Calu3 (cell line): ENCODE results near the gene ABCA6. TPM values are rescaled to one million over a fixed set of nuclear protein-coding genes. Genes with fewer than 3 reads are reported as not detected.

ENCODE experiments used
- BruUV-seq: library from RNA; stranded (reverse); fragments of 400-500 nt; replicated peaks from 2 replicates; lab custom pipeline; 2021; lab: Mats Ljungman, UMichigan
- CTCF ChIA-PET: fragments of 300-600 bp; sonication (Branson Sonifier 250); formaldehyde crosslinking; loops from one replicate; lab custom pipeline; 2022; ENCODE audit warnings: antibody characterized with exemption; lab: Charles Lee
- DNase-seq: peaks from one replicate; pipeline ENCODE4 v3.0.0; 2022
- H3K27ac Mint-ChIP-seq: one replicate; pipeline ENCODE4 v1.8.0; 2022; ENCODE audit warnings: mixed read lengths; ENCODE audit not compliant: unreplicated experiment
- H3K27me3 Mint-ChIP-seq: one replicate; pipeline ENCODE4 v1.8.0; 2022; ENCODE audit warnings: mixed read lengths; ENCODE audit not compliant: unreplicated experiment
- H3K36me3 Mint-ChIP-seq: one replicate; pipeline ENCODE4 v1.8.0; 2022; ENCODE audit warnings: mild to moderate bottlenecking, moderate library complexity, mixed read lengths; ENCODE audit not compliant: insufficient read depth, unreplicated experiment
- H3K4me1 Mint-ChIP-seq: one replicate; pipeline ENCODE4 v1.8.0; 2022; ENCODE audit warnings: mild to moderate bottlenecking, low read depth, mixed read lengths; ENCODE audit not compliant: unreplicated experiment
- H3K4me3 Mint-ChIP-seq: one replicate; pipeline ENCODE4 v1.8.0; 2022; ENCODE audit warnings: mild to moderate bottlenecking, low read depth, moderate library complexity, mixed read lengths; ENCODE audit not compliant: unreplicated experiment
- H3K9me3 Mint-ChIP-seq: one replicate; pipeline ENCODE4 v1.8.0; 2022; ENCODE audit warnings: low read depth, mixed read lengths; ENCODE audit not compliant: unreplicated experiment
- CTCF ChIP-seq: fragments of 200-600 bp; IDR thresholded peaks from one replicate; pipeline ENCODE4 v1.8.0; 2022; ENCODE audit warnings: antibody characterized with exemption; ENCODE audit not compliant: unreplicated experiment
- intact Hi-C: fragments of 100-400 bp; cut with micrococcal nuclease; formaldehyde crosslinking; loops from one replicate; pipeline ENCODE4 v1.10.0; 2022; ENCODE audit not compliant: unreplicated experiment
- total RNA-seq: library from RNA; stranded (reverse); gene quantifications from 2 replicates; pipeline ENCODE4 v1.2.3, GENCODE V29; 2022

ABCA6 gene
- total RNA-seq, 1 experiment from 2014 or later, result not detected

- Mint-ChIP-seq H3K36me3 (no peaks in the 10 kb centered on the region), H3K9me3 (peaks cover 4% of the 10 kb centered on the region), H3K4me1 (no peaks in the 10 kb centered on the region), H3K4me3 (no peak overlapping the region), H3K27me3 (no peaks in the 10 kb centered on the region), H3K27ac (no peak overlapping the region)
- intact Hi-C loops, result no loop called here
- TF ChIP-seq CTCF, result no peak
- CTCF ChIA-PET, result no interaction called here
- no TSS peak for BruUV-seq
- no peak for DNase-seq
Measured at GRCh38 chr17:69061721-69062556, 79.8 kb downstream of the ABCA6 start.

GRCh38 chr17:69060822-69061221 lies 80.9 kb downstream of the ABCA6 start, which contains the start of gene ABCA9:
TSS of gene ABCA9 (minus strand) at chr17:69060927. CDS start at chr17:69051126, 9,801 bp downstream.
- no peak for TF ChIP-seq CTCF
- Mint-ChIP-seq H3K27me3 (no peaks in the 10 kb centered on the region), H3K36me3 (no peaks in the 10 kb centered on the region), H3K9me3 (peaks cover 4% of the 10 kb centered on the region), H3K27ac (no peak within 1 kb of the TSS), H3K4me1 (no peaks in the 10 kb centered on the region), H3K4me3 (no peak within 1 kb of the TSS)
- no peak for DNase-seq
- CTCF ChIA-PET, result interaction anchor here (0.6 kb wide), 1 partner anchor 357 kb away, joined by 3 read pairs; no protein-coding TSS in a partner anchor
- no TSS peak for BruUV-seq
- intact Hi-C loops, result no loop called here

GRCh38 chr17:69059458-69060175 lies 82.1 kb downstream of the ABCA6 start:
- Mint-ChIP-seq H3K27ac (no peak overlapping the region), H3K9me3 (no peaks in the 10 kb centered on the region), H3K27me3 (no peaks in the 10 kb centered on the region), H3K36me3 (no peaks in the 10 kb centered on the region), H3K4me3 (no peak overlapping the region), H3K4me1 (no peaks in the 10 kb centered on the region)
- CTCF ChIA-PET, result no interaction called here
- no peak for DNase-seq
- BruUV-seq, result no TSS peak
- TF ChIP-seq CTCF, result no peak
- intact Hi-C loops, result loop anchor here (2.0 kb wide), 1 partner anchor 283 kb away; no protein-coding TSS in a partner anchor

- no peaks in the 10 kb centered on the region for H3K4me1 Mint-ChIP-seq
- H3K9me3 Mint-ChIP-seq, result no peaks in the 10 kb centered on the region
- intact Hi-C loops, result loop anchor here (2.0 kb wide), 1 partner anchor 281 kb away; no protein-coding TSS in a partner anchor
- BruUV-seq, result no TSS peak
- DNase-seq, result no peak
- H3K4me3 Mint-ChIP-seq, result no peak overlapping the region
- CTCF ChIA-PET, result interaction anchor here (0.7 kb wide), 1 partner anchor 27 kb away, joined by 4 read pairs; no protein-coding TSS in a partner anchor
- TF ChIP-seq CTCF, result no peak
- H3K27me3 Mint-ChIP-seq, result no peaks in the 10 kb centered on the region
- H3K27ac Mint-ChIP-seq, result no peak overlapping the region
- H3K36me3 Mint-ChIP-seq, result no peaks in the 10 kb centered on the region
Measured at GRCh38 chr17:69058165-69058564, 83.5 kb downstream of the ABCA6 start.
